Stimulated activated effector memory CD8-positive, alpha-beta T cell treated with anti-CD3 and anti-CD28 coated beads, Interleukin-12 subunit alpha, Interleukin-12 subunit beta, amount 100 ng/mL, for 72 hours (primary cell): Measurements from ENCODE around the gene PVALEF.

Source experiments
- ATAC-seq: fragments of 150-1000 bp; cut with Tn5 transposase; 2 replicates; pipeline ENCODE4 v1.10.0; 2021
- DNase-seq, 2 donors: peaks; one replicate each; pipeline ENCODE4 v3.0.0; 2021 to 2022; ENCODE audit warnings: low spot score in 2 of 2
- H3K27ac Mint-ChIP-seq: one replicate; pipeline ENCODE4 v1.8.0; 2022; ENCODE audit warnings: mild to moderate bottlenecking, mixed read lengths
- H3K36me3 Mint-ChIP-seq: one replicate; pipeline ENCODE4 v1.8.0; 2022; ENCODE audit warnings: mild to moderate bottlenecking, mixed read lengths
- H3K4me1 Mint-ChIP-seq: one replicate; pipeline ENCODE4 v1.8.0; 2022; ENCODE audit warnings: mixed read lengths
- H3K4me3 Mint-ChIP-seq: one replicate; pipeline ENCODE4 v1.8.0; 2022; ENCODE audit warnings: mild to moderate bottlenecking, mixed read lengths
- H3K9me3 Mint-ChIP-seq: one replicate; pipeline ENCODE4 v1.8.0; 2022; ENCODE audit warnings: mixed read lengths

PVALEF gene

GRCh38 chr17:81176666-81177065, 11.4 kb downstream of the PVALEF start:
- H3K4me1 Mint-ChIP-seq: no peaks in the 10 kb centered on the region
- H3K27ac Mint-ChIP-seq: no peak overlapping the region
- ATAC-seq (no peak), DNase-seq (no peak)
- H3K36me3 Mint-ChIP-seq: no peaks in the 10 kb centered on the region
- H3K4me3 Mint-ChIP-seq: no peak overlapping the region
- H3K9me3 Mint-ChIP-seq: no peaks in the 10 kb centered on the region

GRCh38 chr17:81178136-81179091, 13.1 kb downstream of the PVALEF start:
- ATAC-seq (no peak), DNase-seq (no peak)
- H3K4me3 Mint-ChIP-seq: no peak overlapping the region
- H3K9me3 Mint-ChIP-seq: no peaks in the 10 kb centered on the region
- H3K36me3 Mint-ChIP-seq: no peaks in the 10 kb centered on the region
- no peak overlapping the region for H3K27ac Mint-ChIP-seq
- H3K4me1 Mint-ChIP-seq: no peaks in the 10 kb centered on the region

GRCh38 chr17:81179220-81179619, 13.9 kb downstream of the PVALEF start:
- no peak overlapping the region for H3K27ac Mint-ChIP-seq
- DNase-seq (no peak), ATAC-seq (peak; percentile 29)
- H3K4me3 Mint-ChIP-seq: no peak overlapping the region
- no peaks in the 10 kb centered on the region for H3K9me3 Mint-ChIP-seq
- no peaks in the 10 kb centered on the region for H3K4me1 Mint-ChIP-seq
- no peaks in the 10 kb centered on the region for H3K36me3 Mint-ChIP-seq

- Mint-ChIP-seq H3K4me3 (no peak overlapping the region), H3K4me1 (no peaks in the 10 kb centered on the region), H3K9me3 (no peaks in the 10 kb centered on the region), H3K36me3 (no peaks in the 10 kb centered on the region), H3K27ac (no peak overlapping the region)
- DNase-seq: no peak
- no peak for ATAC-seq
Measured at GRCh38 chr17:81179861-81180260, 14.6 kb downstream of the PVALEF start.

GRCh38 chr17:81180836-81181810, 15.8 kb downstream of the PVALEF start:
- Mint-ChIP-seq H3K4me1 (no peaks in the 10 kb centered on the region), H3K27ac (no peak overlapping the region), H3K36me3 (no peaks in the 10 kb centered on the region), H3K9me3 (no peaks in the 10 kb centered on the region), H3K4me3 (no peak overlapping the region)
- no peak for DNase-seq
- ATAC-seq: no peak

- H3K27ac Mint-ChIP-seq: no peak overlapping the region
- H3K36me3 Mint-ChIP-seq: no peaks in the 10 kb centered on the region
- DNase-seq: no peak
- no peaks in the 10 kb centered on the region for H3K9me3 Mint-ChIP-seq
- no peaks in the 10 kb centered on the region for H3K4me1 Mint-ChIP-seq
- no peak for ATAC-seq
- no peak overlapping the region for H3K4me3 Mint-ChIP-seq
Measured at GRCh38 chr17:81181811-81182185, 16.5 kb downstream of the PVALEF start.

GRCh38 chr17:81182596-81182995, 17.3 kb downstream of the PVALEF start:
- Mint-ChIP-seq H3K4me1 (no peaks in the 10 kb centered on the region), H3K27ac (no peak overlapping the region), H3K9me3 (no peaks in the 10 kb centered on the region), H3K4me3 (no peak overlapping the region), H3K36me3 (no peaks in the 10 kb centered on the region)
- no peak for DNase-seq
- ATAC-seq: no peak

GRCh38 chr17:81183316-81183715, 18.0 kb downstream of the PVALEF start:
- H3K36me3 Mint-ChIP-seq: no peaks in the 10 kb centered on the region
- H3K4me3 Mint-ChIP-seq: no peak overlapping the region
- no peak overlapping the region for H3K27ac Mint-ChIP-seq
- H3K4me1 Mint-ChIP-seq: no peaks in the 10 kb centered on the region
- no peaks in the 10 kb centered on the region for H3K9me3 Mint-ChIP-seq
- DNase-seq (no peak), ATAC-seq (no peak)

- Mint-ChIP-seq H3K9me3 (no peaks in the 10 kb centered on the region), H3K27ac (no peak overlapping the region), H3K36me3 (no peaks in the 10 kb centered on the region), H3K4me1 (no peaks in the 10 kb centered on the region), H3K4me3 (no peak overlapping the region)
- DNase-seq: no peak
- no peak for ATAC-seq
Measured at GRCh38 chr17:81183807-81184206, 18.5 kb downstream of the PVALEF start.

GRCh38 chr17:81184555-81184954, 19.2 kb downstream of the PVALEF start:
- Mint-ChIP-seq H3K9me3 (no peaks in the 10 kb centered on the region), H3K4me1 (no peaks in the 10 kb centered on the region), H3K36me3 (no peaks in the 10 kb centered on the region), H3K27ac (no peak overlapping the region), H3K4me3 (no peak overlapping the region)
- ATAC-seq: no peak
- DNase-seq: no peak

GRCh38 chr17:81186203-81186602, 20.9 kb downstream of the PVALEF start:
- no peak overlapping the region for H3K4me3 Mint-ChIP-seq

GRCh38 chr17:81187120-81187519, 21.8 kb downstream of the PVALEF start:
- no peak for DNase-seq
- no peak for ATAC-seq
- Mint-ChIP-seq H3K4me1 (no peaks in the 10 kb centered on the region), H3K9me3 (no peaks in the 10 kb centered on the region), H3K27ac (no peak overlapping the region), H3K4me3 (no peak overlapping the region), H3K36me3 (no peaks in the 10 kb centered on the region)

More at GRCh38 chr17:81186203-81186602, 20.9 kb downstream of the PVALEF start:
- H3K36me3 Mint-ChIP-seq: no peaks in the 10 kb centered on the region
- ATAC-seq: no peak
- no peak for DNase-seq
- no peaks in the 10 kb centered on the region for H3K9me3 Mint-ChIP-seq
- no peak overlapping the region for H3K27ac Mint-ChIP-seq
- H3K4me1 Mint-ChIP-seq: no peaks in the 10 kb centered on the region

GRCh38 chr17:81187586-81188490, 22.5 kb downstream of the PVALEF start:
- DNase-seq (no peak), ATAC-seq (no peak)
- Mint-ChIP-seq H3K36me3 (no peaks in the 10 kb centered on the region), H3K4me1 (no peaks in the 10 kb centered on the region), H3K9me3 (no peaks in the 10 kb centered on the region), H3K4me3 (no peak overlapping the region), H3K27ac (no peak overlapping the region)

- no peaks in the 10 kb centered on the region for H3K4me1 Mint-ChIP-seq
- H3K9me3 Mint-ChIP-seq: no peaks in the 10 kb centered on the region
- no peak for ATAC-seq
- H3K27ac Mint-ChIP-seq: no peak overlapping the region
- no peak for DNase-seq
- no peaks in the 10 kb centered on the region for H3K36me3 Mint-ChIP-seq
- H3K4me3 Mint-ChIP-seq: no peak overlapping the region
Measured at GRCh38 chr17:81188491-81188840, 23.2 kb downstream of the PVALEF start.

- H3K4me3 Mint-ChIP-seq: no peak overlapping the region
- ATAC-seq: no peak
- no peaks in the 10 kb centered on the region for H3K36me3 Mint-ChIP-seq
- no peak for DNase-seq
- no peaks in the 10 kb centered on the region for H3K4me1 Mint-ChIP-seq
- peak overlapping the region; percentile 23 for H3K27ac Mint-ChIP-seq
- H3K9me3 Mint-ChIP-seq: no peaks in the 10 kb centered on the region
Measured at GRCh38 chr17:81189016-81189415, 23.7 kb downstream of the PVALEF start.
